DND-41 (cell line): ENCODE data around the gene CTNNA1.

Source experiments
- CTCF ChIP-seq: IDR thresholded peaks from 2 replicates; pipeline ENCODE4 v1.5.1; 2012; ENCODE audit warnings: borderline replicate concordance, low read length, moderate library complexity, mild to moderate bottlenecking; ENCODE audit not compliant: poor library complexity, severe bottlenecking; ENCODE audit errors: extremely low read depth
- EZH2 ChIP-seq: IDR thresholded peaks from 3 replicates; pipeline ENCODE4 v1.6.1; 2012; ENCODE audit warnings: borderline replicate concordance, low read depth, mild to moderate bottlenecking, moderate library complexity, low read length, inconsistent platforms; ENCODE audit not compliant: severe bottlenecking

DNA sequence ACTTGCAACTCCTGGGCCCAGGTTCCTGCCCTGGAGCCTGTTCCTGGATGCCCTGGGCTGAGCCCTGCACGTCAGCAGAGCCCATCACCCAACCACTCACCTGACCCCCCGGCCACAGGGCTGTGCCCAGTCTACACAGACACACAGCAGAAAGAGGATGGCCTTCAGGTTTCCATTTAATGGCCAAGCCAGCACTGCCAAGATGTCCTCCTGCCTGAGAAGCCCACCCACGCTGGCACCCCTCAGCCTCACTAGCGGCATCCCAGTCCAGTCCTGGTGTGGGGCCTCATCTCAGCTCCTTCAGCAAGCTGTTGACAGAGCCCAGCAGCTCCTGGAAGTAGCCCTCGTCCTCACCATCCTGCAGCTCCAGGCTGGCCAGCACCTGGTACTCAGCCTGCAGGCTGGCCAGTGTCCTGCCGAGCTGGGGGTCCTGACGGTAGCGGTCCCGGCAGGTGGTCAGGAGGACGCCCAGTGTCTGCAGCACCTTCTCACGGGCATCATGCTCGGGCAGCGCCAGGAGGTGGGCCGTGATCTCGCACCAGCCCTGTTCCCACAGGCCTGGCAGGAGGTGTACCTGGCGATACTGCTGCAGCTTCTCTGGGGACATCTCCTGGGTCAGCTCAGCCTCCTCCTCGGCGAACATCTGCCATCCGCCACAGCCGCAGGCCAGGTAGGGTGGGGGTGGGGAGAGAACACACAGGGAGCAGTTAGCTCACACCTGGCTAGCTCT, 193.8 kb downstream of the CTNNA1 start:
- no peak for TF ChIP-seq CTCF
- no peak for TF ChIP-seq EZH2
